AG08395 (cell line): ENCODE measurements around the gene OTOS.

Source experiments
- DNase-seq: peaks from one replicate; pipeline ENCODE4 v3.0.0; 2012; ENCODE audit warnings: mixed read lengths, low spot score

Gene OTOS

GRCh38 chr2:240121190-240121589 is 19.3 kb downstream of the OTOS start:
- no peak for DNase-seq

- no peak for DNase-seq
Observed at GRCh38 chr2:240114233-240114632, 26.2 kb downstream of the OTOS start.

GRCh38 chr2:240112914-240113690 is 27.4 kb downstream of the OTOS start:
- no peak for DNase-seq

GRCh38 chr2:240111253-240111652 is 29.2 kb downstream of the OTOS start:
- no peak for DNase-seq

GRCh38 chr2:240109386-240109785 is 31.1 kb downstream of the OTOS start:
- DNase-seq, result no peak

- DNase-seq, result no peak
Observed at GRCh38 chr2:240107477-240107796, 33.0 kb downstream of the OTOS start.

- DNase-seq, result no peak
Observed at GRCh38 chr2:240106765-240107476, 33.5 kb downstream of the OTOS start.

- DNase-seq, result no peak
Observed at GRCh38 chr2:240105982-240106381, 34.5 kb downstream of the OTOS start.

- no peak for DNase-seq
Observed at GRCh38 chr2:240103136-240103535, 37.3 kb downstream of the OTOS start.

GRCh38 chr2:240098349-240098748 is 42.1 kb downstream of the OTOS start:
- no peak for DNase-seq

- DNase-seq, result no peak
Observed at GRCh38 chr2:240095556-240096523, 44.6 kb downstream of the OTOS start.

- DNase-seq, result no peak
Observed at GRCh38 chr2:240089306-240089705, 51.2 kb downstream of the OTOS start.
